ENCODE results near the gene ATP2B1. TPM values are rescaled to one million over a fixed set of nuclear protein-coding genes. Genes with fewer than 3 reads are reported as not detected.

Gene ATP2B1
- total RNA-seq, 2 donors from 2014 or later, result 16.4 to 80.3 TPM

GRCh38 chr12:89704457-89704856 lies 4.2 kb downstream of the ATP2B1 start:
- no peaks in the 10 kb centered on the region for H3K27me3 ChIP-seq (replicated peaks; ENCODE audit: insufficient read depth)
- intact Hi-C loops (cut with DNase I), result no loop called here
- H3K9me3 ChIP-seq, result no peaks in the 10 kb centered on the region
- H3K27ac ChIP-seq, result no peak overlapping the region
- no peaks in the 10 kb centered on the region for H3K36me3 ChIP-seq
- no peak for DNase-seq (ENCODE audit: low spot score)
- H3K4me1 ChIP-seq (replicated peaks), result no peaks in the 10 kb centered on the region
- TF ChIP-seq POLR2A (IDR thresholded peaks at IDR 0.05) (no peak), CTCF (IDR thresholded peaks at IDR 0.05) (no peak), POLR2AphosphoS5 (IDR thresholded peaks at IDR 0.05) (no peak)
- WGBS, result 90% methylated on average over 1 of the region's 1 CpG
- no peak overlapping the region for H3K4me3 ChIP-seq

GRCh38 chr12:89703768-89704167 lies 4.9 kb downstream of the ATP2B1 start:
- H3K4me3 ChIP-seq, result no peak overlapping the region
- DNase-seq (ENCODE audit: low spot score), result no peak
- no peaks in the 10 kb centered on the region for H3K9me3 ChIP-seq
- TF ChIP-seq POLR2AphosphoS5 (IDR thresholded peaks at IDR 0.05) (no peak), CTCF (IDR thresholded peaks at IDR 0.05) (no peak), POLR2A (IDR thresholded peaks at IDR 0.05) (no peak)
- intact Hi-C loops (cut with DNase I), result no loop called here
- WGBS, result 65% methylated on average over 1 of the region's 1 CpG
- no peaks in the 10 kb centered on the region for H3K36me3 ChIP-seq
- H3K4me1 ChIP-seq (replicated peaks), result no peaks in the 10 kb centered on the region
- no peaks in the 10 kb centered on the region for H3K27me3 ChIP-seq (replicated peaks; ENCODE audit: insufficient read depth)
- no peak overlapping the region for H3K27ac ChIP-seq

- WGBS, result 98% methylated on average over 1 of the region's 1 CpG
- Histone ChIP-seq H3K27me3 (replicated peaks; ENCODE audit: insufficient read depth) (no peaks in the 10 kb centered on the region), H3K36me3 (no peaks in the 10 kb centered on the region), H3K27ac (no peak overlapping the region), H3K9me3 (no peaks in the 10 kb centered on the region), H3K4me3 (no peak overlapping the region), H3K4me1 (replicated peaks) (no peaks in the 10 kb centered on the region)
- DNase-seq (ENCODE audit: low spot score), result no peak
- TF ChIP-seq POLR2AphosphoS5 (IDR thresholded peaks at IDR 0.05) (no peak), POLR2A (IDR thresholded peaks at IDR 0.05) (no peak), CTCF (IDR thresholded peaks at IDR 0.05) (no peak)
- intact Hi-C loops (cut with DNase I), result no loop called here
These were observed 6.1 kb downstream of the ATP2B1 start for GRCh38 chr12:89702503-89702902.

GRCh38 chr12:89701606-89702206 lies 6.9 kb downstream of the ATP2B1 start:
- no peaks in the 10 kb centered on the region for H3K4me1 ChIP-seq (replicated peaks)
- no peaks in the 10 kb centered on the region for H3K36me3 ChIP-seq
- DNase-seq (ENCODE audit: low spot score), result no peak
- TF ChIP-seq CTCF (IDR thresholded peaks at IDR 0.05), result no peak
- no peak for TF ChIP-seq POLR2AphosphoS5 (IDR thresholded peaks at IDR 0.05)
- no peak for TF ChIP-seq POLR2A (IDR thresholded peaks at IDR 0.05)
- intact Hi-C loops (cut with DNase I), result no loop called here
- WGBS, result 95% methylated on average over 3 of the region's 3 CpGs
- H3K27me3 ChIP-seq (replicated peaks; ENCODE audit: insufficient read depth), result no peaks in the 10 kb centered on the region
- no peaks in the 10 kb centered on the region for H3K9me3 ChIP-seq
- no peak overlapping the region for H3K4me3 ChIP-seq
- no peak overlapping the region for H3K27ac ChIP-seq

- no peaks in the 10 kb centered on the region for H3K9me3 ChIP-seq
- WGBS, result 91% methylated on average over 4 of the region's 4 CpGs
- no peak for DNase-seq (ENCODE audit: low spot score)
- H3K4me1 ChIP-seq (replicated peaks), result no peaks in the 10 kb centered on the region
- intact Hi-C loops (cut with DNase I), result no loop called here
- no peaks in the 10 kb centered on the region for H3K27me3 ChIP-seq (replicated peaks; ENCODE audit: insufficient read depth)
- TF ChIP-seq POLR2A (IDR thresholded peaks at IDR 0.05), result no peak
- no peak for TF ChIP-seq POLR2AphosphoS5 (IDR thresholded peaks at IDR 0.05)
- no peak for TF ChIP-seq CTCF (IDR thresholded peaks at IDR 0.05)
- H3K27ac ChIP-seq, result no peak overlapping the region
- H3K4me3 ChIP-seq, result no peak overlapping the region
- no peaks in the 10 kb centered on the region for H3K36me3 ChIP-seq
These were observed 8.3 kb downstream of the ATP2B1 start for GRCh38 chr12:89700191-89700810.
